AG09319 (cell line): Measurements from ENCODE around the gene FRMPD1.

ENCODE experiments used
- DNase-seq: peaks from one replicate; pipeline ENCODE4 v3.0.0-alpha.2; 2010; ENCODE audit warnings: low read depth; ENCODE audit errors: extremely low read depth
- CTCF ChIP-seq: IDR thresholded peaks from 2 replicates; pipeline ENCODE4 v1.5.1; 2011; ENCODE audit warnings: low read depth, mild to moderate bottlenecking, inconsistent platforms, low read length, moderate library complexity

Gene FRMPD1

GRCh38 chr9:37715991-37716505 lies 65.3 kb downstream of the FRMPD1 start:
- no peak for DNase-seq
- TF ChIP-seq CTCF, result no peak

- no peak for DNase-seq
- TF ChIP-seq CTCF, result no peak
These were observed 68.8 kb downstream of the FRMPD1 start for GRCh38 chr9:37719526-37719925.

GRCh38 chr9:37727013-37727412 lies 76.3 kb downstream of the FRMPD1 start:
- no peak for DNase-seq
- TF ChIP-seq CTCF, result no peak

- no peak for TF ChIP-seq CTCF
- no peak for DNase-seq
These were observed 78.7 kb downstream of the FRMPD1 start for GRCh38 chr9:37729499-37729898.

- DNase-seq, result no peak
- no peak for TF ChIP-seq CTCF
These were observed 79.5 kb downstream of the FRMPD1 start for GRCh38 chr9:37730256-37730655.

- DNase-seq, result no peak
These were observed 80.1 kb downstream of the FRMPD1 start for GRCh38 chr9:37730839-37731238.

More at GRCh38 chr9:37730839-37731238, 80.1 kb downstream of the FRMPD1 start:
- TF ChIP-seq CTCF, result no peak
